HepG2 (cell line): ENCODE data around the gene ABCB10. TPM values are rescaled to one million over a fixed set of nuclear protein-coding genes. Genes with fewer than 3 reads are reported as not detected.

Source experiments
- ARID2 ChIP-seq: sonication (generic); formaldehyde crosslinking; IDR thresholded peaks from 2 replicates; pipeline ENCODE4 v1.8.1; 2022; ENCODE audit warnings: mild to moderate bottlenecking, missing genetic modification reagents, borderline replicate concordance
- ERF ChIP-seq: IDR thresholded peaks from 2 replicates; pipeline ENCODE4 v1.6.1; 2018; ENCODE audit warnings: missing biosample characterization, missing genetic modification reagents
- FOXK2 ChIP-seq: fragments of 450-650 bp; IDR thresholded peaks from 2 replicates; pipeline ENCODE4 v1.6.1; 2016
- IRX3 ChIP-seq: sonication (generic); formaldehyde crosslinking; IDR thresholded peaks from 2 replicates; pipeline ENCODE4 v1.8.1; 2023; ENCODE audit warnings: mild to moderate bottlenecking, low read depth, missing genetic modification reagents, borderline replicate concordance
- LCORL ChIP-seq, 2 experiments: fragments of 450-650 bp in 1 of 2; sonication (generic) in 1 of 2; formaldehyde crosslinking in 1 of 2; IDR thresholded peaks; 2 replicates each; pipeline versions ENCODE4 v1.5.0 to v1.6.1; 2017 to 2020; ENCODE audit warnings: antibody characterized with exemption in 1 of 2, missing genetic modification reagents in 1 of 2
- MED1 ChIP-seq: sonication (generic); formaldehyde crosslinking; IDR thresholded peaks from 2 replicates; pipeline ENCODE4 v1.4.0; 2020; ENCODE audit warnings: missing genetic modification reagents
- RFX1 ChIP-seq: fragments of 450-650 bp; IDR thresholded peaks from 2 replicates; pipeline ENCODE4 v1.6.1; 2017
- SOX6 ChIP-seq, 2 experiments: fragments of 450-650 bp in 1 of 2; sonication (generic) in 1 of 2; formaldehyde crosslinking in 1 of 2; IDR thresholded peaks; 2 replicates each; pipeline versions ENCODE4 v1.4.0 to v1.6.1; 2017 to 2020; ENCODE audit warnings: antibody characterized with exemption in 1 of 2, mild to moderate bottlenecking in 1 of 2, missing genetic modification reagents in 1 of 2
- ZBTB38 ChIP-seq: sonication (generic); formaldehyde crosslinking; IDR thresholded peaks from 2 replicates; pipeline ENCODE4 v1.5.1; 2020; ENCODE audit warnings: mild to moderate bottlenecking, missing genetic modification reagents
- ZNF24 ChIP-seq: fragments of 450-650 bp; IDR thresholded peaks from 2 replicates; pipeline ENCODE4 v1.6.1; 2017; ENCODE audit warnings: antibody characterized with exemption, mild to moderate bottlenecking
- ZNF260 ChIP-seq: sonication (generic); formaldehyde crosslinking; IDR thresholded peaks from 2 replicates; pipeline ENCODE4 v1.4.0; 2020; ENCODE audit warnings: missing genetic modification reagents, low read depth, mild to moderate bottlenecking, borderline replicate concordance
- ZNF709 ChIP-seq: sonication (generic); formaldehyde crosslinking; IDR thresholded peaks from 2 replicates; pipeline ENCODE4 v1.5.0; 2020; ENCODE audit warnings: mild to moderate bottlenecking, missing genetic modification reagents
- ZNF841 ChIP-seq: sonication (generic); formaldehyde crosslinking; IDR thresholded peaks from 2 replicates; pipeline ENCODE4 v1.8.1; 2023; ENCODE audit warnings: missing genetic modification reagents, borderline replicate concordance
- polyA plus RNA-seq, 8 experiments: library from polyadenylated mRNA; depleted of rRNA in 3 of 8; stranded (reverse) in 7 of 8; unstranded in 1 of 8; fragments of >200 nt; fragmentation: Illumina TruSeq in 4 of 8; extraction: Trizol in 4 of 8; gene quantifications; 2 replicates each; pipeline versions ENCODE4 v1.2.1 to v1.2.3, GENCODE V29; 2011 to 2016; ENCODE audit warnings: low read depth in 4 of 8, missing spikeins in 1 of 8, mixed read lengths in 1 of 8; ENCODE audit not compliant: insufficient read depth in 1 of 8
- total RNA-seq, 5 experiments: library from RNA; depleted of rRNA; stranded (reverse); fragments of >200 nt; fragmentation: Illumina TruSeq; extraction: Trizol; gene quantifications; 2 replicates each; pipeline ENCODE4 v1.2.3, GENCODE V29; 2016; ENCODE audit warnings: low read depth in 1 of 5
- TF ChIP-seq, protein P1 (sequence below): sonication (generic); formaldehyde crosslinking; IDR thresholded peaks from 2 replicates; pipeline ENCODE4 v1.4.0; 2020; ENCODE audit warnings: missing genetic modification reagents, borderline replicate concordance
- TF ChIP-seq, protein P2 (sequence below): IDR thresholded peaks from 2 replicates; pipeline ENCODE4 v1.6.1; 2016; ENCODE audit warnings: missing genetic modification reagents, missing compliant biosample characterization
- TF ChIP-seq, protein P3 (sequence below): sonication (generic); formaldehyde crosslinking; IDR thresholded peaks from 2 replicates; pipeline ENCODE4 v1.4.0; 2020; ENCODE audit warnings: missing genetic modification reagents
- TF ChIP-seq, protein P4 (sequence below): sonication (generic); formaldehyde crosslinking; IDR thresholded peaks from 2 replicates; pipeline ENCODE4 v1.4.0; 2020; ENCODE audit warnings: missing genetic modification reagents
- TF ChIP-seq, protein P5 (sequence below), 2 experiments: sonication (generic) in 1 of 2; formaldehyde crosslinking in 1 of 2; IDR thresholded peaks; 2 replicates each; pipeline versions ENCODE4 v1.4.0 to v1.6.1; 2016 to 2020; ENCODE audit warnings: borderline replicate concordance in 1 of 2, low read depth in 1 of 2, mild to moderate bottlenecking in 1 of 2, missing genetic modification reagents in 1 of 2

The ABCB10 gene
- total and polyA plus RNA-seq, 2 of the 13 experiments (the other 11 are each of a cell fraction or from before 2014, with no cell fraction given), result 11.2 to 28.9 TPM

DNA sequence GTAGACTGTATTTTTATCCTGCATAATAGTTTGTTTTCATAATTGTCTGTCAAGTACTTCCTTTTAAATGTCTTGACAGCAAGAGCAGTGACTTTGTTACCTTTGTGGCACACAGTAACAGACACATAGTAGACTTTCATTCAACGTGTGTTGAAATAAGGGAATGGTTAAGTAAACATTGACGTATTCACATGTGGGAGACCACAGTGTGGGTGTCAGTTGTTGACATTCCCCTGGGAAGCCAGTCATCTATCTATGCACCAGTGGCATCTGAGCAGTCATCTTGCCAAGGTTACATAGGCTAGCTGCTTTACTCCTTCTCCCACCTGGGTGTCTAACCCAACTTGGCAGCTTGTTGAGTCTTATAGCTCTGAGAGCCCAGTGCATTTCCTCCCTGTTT is 48.9 kb downstream of the ABCB10 start (continued):
- TF ChIP-seq, protein P1, sequence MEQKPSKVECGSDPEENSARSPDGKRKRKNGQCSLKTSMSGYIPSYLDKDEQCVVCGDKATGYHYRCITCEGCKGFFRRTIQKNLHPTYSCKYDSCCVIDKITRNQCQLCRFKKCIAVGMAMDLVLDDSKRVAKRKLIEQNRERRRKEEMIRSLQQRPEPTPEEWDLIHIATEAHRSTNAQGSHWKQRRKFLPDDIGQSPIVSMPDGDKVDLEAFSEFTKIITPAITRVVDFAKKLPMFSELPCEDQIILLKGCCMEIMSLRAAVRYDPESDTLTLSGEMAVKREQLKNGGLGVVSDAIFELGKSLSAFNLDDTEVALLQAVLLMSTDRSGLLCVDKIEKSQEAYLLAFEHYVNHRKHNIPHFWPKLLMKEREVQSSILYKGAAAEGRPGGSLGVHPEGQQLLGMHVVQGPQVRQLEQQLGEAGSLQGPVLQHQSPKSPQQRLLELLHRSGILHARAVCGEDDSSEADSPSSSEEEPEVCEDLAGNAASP (CRISPR knock-in tag), result no peak; the same call in 1 of the 2 replicates
- no peak for TF ChIP-seq ZNF260 (CRISPR knock-in tag)
- 0 out of 2 replicates have a peak, but pooled peaks have one; percentile 13 for TF ChIP-seq ZNF24
- TF ChIP-seq, protein P2, sequence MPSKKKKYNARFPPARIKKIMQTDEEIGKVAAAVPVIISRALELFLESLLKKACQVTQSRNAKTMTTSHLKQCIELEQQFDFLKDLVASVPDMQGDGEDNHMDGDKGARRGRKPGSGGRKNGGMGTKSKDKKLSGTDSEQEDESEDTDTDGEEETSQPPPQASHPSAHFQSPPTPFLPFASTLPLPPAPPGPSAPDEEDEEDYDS (CRISPR knock-in tag), result peak; percentile 56; the same call in 1 of the 2 replicates
- TF ChIP-seq ERF (CRISPR knock-in tag), result peak; percentile 72
- TF ChIP-seq ZNF841, result no peak
- TF ChIP-seq SOX6 (IDR thresholded peaks at IDR 0.05), result no peak
- peak; percentile 35; the same call in 1 of the 2 replicates for TF ChIP-seq SOX6 (CRISPR knock-in tag; IDR thresholded peaks at IDR 0.05)
- TF ChIP-seq, protein P3, sequence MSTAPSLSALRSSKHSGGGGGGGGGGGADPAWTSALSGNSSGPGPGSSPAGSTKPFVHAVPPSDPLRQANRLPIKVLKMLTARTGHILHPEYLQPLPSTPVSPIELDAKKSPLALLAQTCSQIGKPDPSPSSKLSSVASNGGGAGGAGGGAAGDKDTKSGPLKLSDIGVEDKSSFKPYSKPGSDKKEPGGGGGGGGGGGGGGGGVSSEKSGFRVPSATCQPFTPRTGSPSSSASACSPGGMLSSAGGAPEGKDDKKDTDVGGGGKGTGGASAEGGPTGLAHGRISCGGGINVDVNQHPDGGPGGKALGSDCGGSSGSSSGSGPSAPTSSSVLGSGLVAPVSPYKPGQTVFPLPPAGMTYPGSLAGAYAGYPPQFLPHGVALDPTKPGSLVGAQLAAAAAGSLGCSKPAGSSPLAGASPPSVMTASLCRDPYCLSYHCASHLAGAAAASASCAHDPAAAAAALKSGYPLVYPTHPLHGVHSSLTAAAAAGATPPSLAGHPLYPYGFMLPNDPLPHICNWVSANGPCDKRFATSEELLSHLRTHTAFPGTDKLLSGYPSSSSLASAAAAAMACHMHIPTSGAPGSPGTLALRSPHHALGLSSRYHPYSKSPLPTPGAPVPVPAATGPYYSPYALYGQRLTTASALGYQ (CRISPR knock-in tag), result no peak
- no peak for TF ChIP-seq IRX3
- TF ChIP-seq, protein P4, sequence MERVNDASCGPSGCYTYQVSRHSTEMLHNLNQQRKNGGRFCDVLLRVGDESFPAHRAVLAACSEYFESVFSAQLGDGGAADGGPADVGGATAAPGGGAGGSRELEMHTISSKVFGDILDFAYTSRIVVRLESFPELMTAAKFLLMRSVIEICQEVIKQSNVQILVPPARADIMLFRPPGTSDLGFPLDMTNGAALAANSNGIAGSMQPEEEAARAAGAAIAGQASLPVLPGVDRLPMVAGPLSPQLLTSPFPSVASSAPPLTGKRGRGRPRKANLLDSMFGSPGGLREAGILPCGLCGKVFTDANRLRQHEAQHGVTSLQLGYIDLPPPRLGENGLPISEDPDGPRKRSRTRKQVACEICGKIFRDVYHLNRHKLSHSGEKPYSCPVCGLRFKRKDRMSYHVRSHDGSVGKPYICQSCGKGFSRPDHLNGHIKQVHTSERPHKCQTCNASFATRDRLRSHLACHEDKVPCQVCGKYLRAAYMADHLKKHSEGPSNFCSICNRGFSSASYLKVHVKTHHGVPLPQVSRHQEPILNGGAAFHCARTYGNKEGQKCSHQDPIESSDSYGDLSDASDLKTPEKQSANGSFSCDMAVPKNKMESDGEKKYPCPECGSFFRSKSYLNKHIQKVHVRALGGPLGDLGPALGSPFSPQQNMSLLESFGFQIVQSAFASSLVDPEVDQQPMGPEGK (CRISPR knock-in tag), result 0 out of 2 replicates have a peak, but pooled peaks have one; percentile 60
- no peak for TF ChIP-seq ARID2
- TF ChIP-seq FOXK2, result peak; percentile 96
- no peak for TF ChIP-seq ZBTB38
- no peak for TF ChIP-seq RFX1
- peak; percentile 52; the same call in 1 of the 2 replicates for TF ChIP-seq MED1 (CRISPR knock-in tag)
- no peak for TF ChIP-seq LCORL (IDR thresholded peaks at IDR 0.05)
- no peak for TF ChIP-seq LCORL (CRISPR knock-in tag; IDR thresholded peaks at IDR 0.05)
- TF ChIP-seq ZNF709, result 0 out of 2 replicates have a peak, but pooled peaks have one; percentile 29
- TF ChIP-seq, protein P5, sequence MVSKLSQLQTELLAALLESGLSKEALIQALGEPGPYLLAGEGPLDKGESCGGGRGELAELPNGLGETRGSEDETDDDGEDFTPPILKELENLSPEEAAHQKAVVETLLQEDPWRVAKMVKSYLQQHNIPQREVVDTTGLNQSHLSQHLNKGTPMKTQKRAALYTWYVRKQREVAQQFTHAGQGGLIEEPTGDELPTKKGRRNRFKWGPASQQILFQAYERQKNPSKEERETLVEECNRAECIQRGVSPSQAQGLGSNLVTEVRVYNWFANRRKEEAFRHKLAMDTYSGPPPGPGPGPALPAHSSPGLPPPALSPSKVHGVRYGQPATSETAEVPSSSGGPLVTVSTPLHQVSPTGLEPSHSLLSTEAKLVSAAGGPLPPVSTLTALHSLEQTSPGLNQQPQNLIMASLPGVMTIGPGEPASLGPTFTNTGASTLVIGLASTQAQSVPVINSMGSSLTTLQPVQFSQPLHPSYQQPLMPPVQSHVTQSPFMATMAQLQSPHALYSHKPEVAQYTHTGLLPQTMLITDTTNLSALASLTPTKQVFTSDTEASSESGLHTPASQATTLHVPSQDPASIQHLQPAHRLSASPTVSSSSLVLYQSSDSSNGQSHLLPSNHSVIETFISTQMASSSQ (IDR thresholded peaks at IDR 0.05; ENCODE audit: low read depth), result 0 out of 2 replicates have a peak, but pooled peaks have one; percentile 22
- TF ChIP-seq, protein P5 (CRISPR knock-in tag; IDR thresholded peaks at IDR 0.05; ENCODE audit: borderline replicate concordance), result peak; percentile 33; the same call in 1 of the 2 replicates
